HCT116 (cell line): ENCODE measurements around the gene PITRM1. TPM values are rescaled to one million over a fixed set of nuclear protein-coding genes. Genes with fewer than 3 reads are reported as not detected.
A peak's percentile ranks its signal among the peaks of the same experiment; 100 is the strongest.
"Not testable (repeated sequence)": the region's sequence is repeated elsewhere in the genome, so short reads cannot be mapped to it uniquely, and the experiment has no call there.

ENCODE experiments used
- ATAC-seq: fragments of 200-7000 bp; cut with Tn5 transposase; 2 replicates; pipeline ENCODE4 v1.9.1; 2020; ENCODE audit warnings: mild to moderate bottlenecking, moderate library complexity
- BruUV-seq: library from RNA; stranded (reverse); fragments of 400-500 nt; replicated peaks from 2 replicates; lab custom pipeline; 2021; lab: Mats Ljungman, UMichigan
- CTCF ChIA-PET: fragments of 300-600 bp; sonication (Branson Sonifier 250); formaldehyde crosslinking; loops from one replicate; lab custom pipeline; 2021; ENCODE audit warnings: antibody characterized with exemption; lab: Charles Lee
- POLR2A ChIA-PET: fragments of 300-600, 350-600 bp; sonication (Branson Sonifier 250); formaldehyde crosslinking; loops from one replicate; lab custom pipeline; 2021; ENCODE audit warnings: antibody characterized with exemption; lab: Charles Lee
- RAD21 ChIA-PET, 2 experiments: fragments of 300-600 bp; sonication (Branson Sonifier 250); formaldehyde crosslinking; loops; one replicate each; lab custom pipeline; 2023; ENCODE audit warnings: low total read pairs in 2 of 2; ENCODE audit not compliant: uncharacterized antibody in 2 of 2, unreplicated experiment in 2 of 2, low non-redundant PET in 1 of 2; lab: Charles Lee
- DNase-seq: peaks from one replicate; pipeline ENCODE4 v3.0.0-alpha.2; 2010; ENCODE audit warnings: low read depth, low spot score
- H2AFZ ChIP-seq: fragments of 200-600 bp; shearing (Covaris generic), sonication (generic); 2 replicates; pipeline ENCODE4 v1.6.1; 2017; ENCODE audit warnings: low read depth, mixed run types, mixed read lengths, antibody characterized with exemption, low read length; ENCODE audit not compliant: poor library complexity, severe bottlenecking
- H3K27ac ChIP-seq: 2 replicates; pipeline ENCODE4 v1.5.1; 2012; ENCODE audit warnings: low read depth, low read length
- H3K27me3 ChIP-seq: fragments of 200-600 bp; sonication (generic); 2 replicates; pipeline ENCODE4 v1.6.1; 2016; ENCODE audit warnings: mixed run types, low read length, mixed read lengths; ENCODE audit not compliant: insufficient read depth
- H3K36me3 ChIP-seq, 2 experiments: fragments of 200-500 bp in 1 of 2; fragments of 200-600 bp in 1 of 2; sonication (Bioruptor generic) in 1 of 2; sonication (generic) in 1 of 2; 2 replicates each; pipeline versions ENCODE4 v1.5.1 to v1.6.1; 2014 to 2016; ENCODE audit warnings: low read length in 2 of 2, inconsistent platforms in 1 of 2, mixed read lengths in 1 of 2, mixed run types in 1 of 2; ENCODE audit not compliant: insufficient read depth in 2 of 2, control insufficient read depth in 1 of 2
- H3K4me1 ChIP-seq, 2 experiments: fragments of 200-600 bp in 1 of 2; sonication (generic) in 1 of 2; 2 replicates each; pipeline versions ENCODE4 v1.5.1 to v1.6.1; 2012 to 2017; ENCODE audit warnings: low read length in 2 of 2, inconsistent platforms in 1 of 2, mild to moderate bottlenecking in 1 of 2, mixed read lengths in 1 of 2, mixed run types in 1 of 2, moderate library complexity in 1 of 2; ENCODE audit not compliant: insufficient read depth in 2 of 2, control insufficient read depth in 1 of 2
- H3K4me2 ChIP-seq: fragments of 200-600 bp; sonication (generic); 2 replicates; pipeline ENCODE4 v1.6.1; 2017; ENCODE audit warnings: mixed run types, low read length, mixed read lengths
- H3K4me3 ChIP-seq, 2 experiments: fragments of 200-600 bp in 1 of 2; sonication (generic) in 1 of 2; replicated peaks in 1 of 2; 2 replicates each; pipeline ENCODE4 v1.5.1; 2011 to 2016; ENCODE audit warnings: low read length in 2 of 2, control low read depth in 1 of 2, low read depth in 1 of 2, mild to moderate bottlenecking in 1 of 2, mixed read lengths in 1 of 2, mixed run types in 1 of 2
- H3K79me2 ChIP-seq: fragments of 200-600 bp; sonication (generic); 2 replicates; pipeline ENCODE4 v1.6.1; 2017; ENCODE audit warnings: mild to moderate bottlenecking, mixed run types, low read length, moderate library complexity, mixed read lengths; ENCODE audit not compliant: insufficient read depth
- H3K9ac ChIP-seq: fragments of 200-600 bp; sonication (generic); 2 replicates; pipeline ENCODE4 v1.6.1; 2016; ENCODE audit warnings: low read length, mixed read lengths
- H3K9me2 ChIP-seq: fragments of 200-600 bp; sonication (generic), shearing (Covaris generic); 2 replicates; pipeline ENCODE4 v1.6.1; 2017; ENCODE audit warnings: mixed run types, mild to moderate bottlenecking, moderate library complexity; ENCODE audit not compliant: insufficient read depth
- H3K9me3 ChIP-seq, 2 experiments: fragments of 200-500 bp in 1 of 2; fragments of 200-600 bp in 1 of 2; sonication (Bioruptor generic) in 1 of 2; sonication (generic) in 1 of 2; 2 replicates each; pipeline ENCODE4 v1.6.1; 2014 to 2017; ENCODE audit warnings: low read length in 2 of 2, mixed read lengths in 2 of 2, inconsistent platforms in 1 of 2, low read depth in 1 of 2, mild to moderate bottlenecking in 1 of 2, mixed run types in 1 of 2, moderate library complexity in 1 of 2; ENCODE audit not compliant: control insufficient read depth in 1 of 2, insufficient read depth in 1 of 2
- H4K20me1 ChIP-seq: fragments of 200-600 bp; sonication (generic), shearing (Covaris generic); 2 replicates; pipeline ENCODE4 v1.6.1; 2017; ENCODE audit warnings: mixed run types, mild to moderate bottlenecking, moderate library complexity; ENCODE audit not compliant: insufficient read depth
- EZH2 ChIP-seq: fragments of 200-600 bp; sonication (generic); IDR thresholded peaks from 2 replicates; pipeline ENCODE4 v1.6.1; 2017; ENCODE audit warnings: antibody characterized with exemption, mixed run types
- JUND ChIP-seq: IDR thresholded peaks from 2 replicates; pipeline ENCODE4 v1.6.1; 2012
- POLR2AphosphoS5 ChIP-seq: IDR thresholded peaks from 2 replicates; pipeline ENCODE4 v1.6.1; 2011; ENCODE audit warnings: mild to moderate bottlenecking, low read depth, low read length, moderate library complexity
- SIN3A ChIP-seq: IDR thresholded peaks from 2 replicates; pipeline ENCODE4 v1.6.1; 2012; ENCODE audit warnings: low read depth
- YY1 ChIP-seq: IDR thresholded peaks from 2 replicates; pipeline ENCODE4 v1.6.1; 2011; ENCODE audit warnings: low read length, low read depth, moderate library complexity, mild to moderate bottlenecking; ENCODE audit not compliant: insufficient replicate concordance; ENCODE audit errors: extremely low read depth
- intact Hi-C: fragments of 100-400 bp; cut with micrococcal nuclease; formaldehyde crosslinking; loops from 2 replicates; pipeline ENCODE4 v1.10.0; 2022
- total RNA-seq: library from RNA; stranded (reverse); gene quantifications from one replicate; pipeline ENCODE4 v1.2.1, GENCODE V29; 2021; ENCODE audit not compliant: unreplicated experiment
- TF ChIP-seq, protein P1 (sequence below): IDR thresholded peaks from 2 replicates; pipeline ENCODE4 v1.6.1; 2011; ENCODE audit warnings: mild to moderate bottlenecking, low read length, moderate library complexity; ENCODE audit not compliant: insufficient replicate concordance; ENCODE audit errors: extremely low read depth

Gene PITRM1
- total RNA-seq, 1 experiment from 2014 or later = 59.5 TPM

DNA sequence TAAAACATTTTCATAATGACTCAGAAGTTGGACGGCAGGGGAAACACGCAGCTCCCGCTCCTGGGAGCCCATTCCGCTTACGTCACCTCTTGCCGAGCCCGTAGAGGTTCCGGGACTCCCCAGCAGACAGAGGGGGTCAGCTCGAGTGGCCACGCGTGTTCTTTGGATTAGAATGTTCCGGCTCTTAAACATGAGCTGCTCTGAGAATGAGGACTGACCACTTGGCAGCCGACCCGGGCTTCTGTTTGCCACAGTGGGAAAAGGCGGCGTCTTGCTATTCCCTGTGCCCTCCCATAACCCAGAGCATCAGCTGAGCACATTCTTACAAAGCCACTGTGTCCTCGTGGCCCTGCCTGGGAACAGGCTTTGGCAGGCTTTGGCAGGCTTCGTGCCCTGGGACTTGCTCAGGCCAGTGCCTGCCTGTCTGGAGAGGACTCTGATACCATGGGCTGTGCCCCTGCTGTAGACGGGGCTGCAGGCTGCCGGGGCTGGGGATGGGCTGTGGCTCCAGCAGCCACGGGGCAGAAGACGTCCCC, 65.1 kb downstream of the PITRM1 start:
- no peaks in the 10 kb centered on the region for H4K20me1 ChIP-seq
- no peaks in the 10 kb centered on the region for H3K27me3 ChIP-seq
- POLR2A ChIA-PET = no interaction called here
- BruUV-seq = no TSS peak
- H3K4me2 ChIP-seq = no peak overlapping the region
- no peaks in the 10 kb centered on the region for H3K4me1 ChIP-seq
- DNase-seq = no peak
- no peak overlapping the region for H2AFZ ChIP-seq
- TF ChIP-seq JUND = no peak
- H3K27ac ChIP-seq = no peak overlapping the region
- no peaks in the 10 kb centered on the region for H3K9me3 ChIP-seq
- H3K9me2 ChIP-seq = no peaks in the 10 kb centered on the region
- no peak for ATAC-seq
- peaks cover 53% of the 10 kb centered on the region for H3K79me2 ChIP-seq
- no peak overlapping the region for H3K4me3 ChIP-seq
- RAD21 ChIA-PET = no interaction called here
- no peak overlapping the region for H3K9ac ChIP-seq
- H3K36me3 ChIP-seq = peaks cover 64 to 78% of the 10 kb centered on the region in 2 experiments
- intact Hi-C loops = no loop called here
- CTCF ChIA-PET = no interaction called here

DNA sequence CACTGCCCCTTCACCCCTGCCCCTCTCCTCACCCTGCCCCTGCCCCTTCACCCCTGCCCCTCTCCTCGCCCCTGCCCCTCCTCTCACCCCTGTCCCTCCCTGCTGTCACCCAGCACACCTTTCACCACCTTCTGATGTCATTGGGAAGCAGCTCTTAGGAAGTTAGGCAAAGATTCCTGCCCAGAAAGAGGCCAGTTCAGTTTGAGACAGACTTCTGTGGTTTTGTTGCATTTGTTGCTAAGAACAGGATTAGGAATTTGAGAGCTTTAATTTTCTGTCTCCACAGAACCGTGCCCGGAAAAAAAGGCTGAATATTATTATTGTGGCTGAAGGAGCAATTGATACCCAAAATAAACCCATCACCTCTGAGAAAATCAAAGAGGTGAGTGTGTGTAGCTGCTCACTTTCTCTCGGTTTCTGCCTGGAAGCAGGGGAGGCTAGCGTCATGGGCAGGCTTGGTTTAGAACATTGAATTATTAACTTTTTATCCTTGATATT, 65.6 kb downstream of the PITRM1 start:
- TF ChIP-seq POLR2AphosphoS5 (no peak), YY1 (no peak), EZH2 (no peak), SIN3A (no peak)
- TF ChIP-seq, protein P1, sequence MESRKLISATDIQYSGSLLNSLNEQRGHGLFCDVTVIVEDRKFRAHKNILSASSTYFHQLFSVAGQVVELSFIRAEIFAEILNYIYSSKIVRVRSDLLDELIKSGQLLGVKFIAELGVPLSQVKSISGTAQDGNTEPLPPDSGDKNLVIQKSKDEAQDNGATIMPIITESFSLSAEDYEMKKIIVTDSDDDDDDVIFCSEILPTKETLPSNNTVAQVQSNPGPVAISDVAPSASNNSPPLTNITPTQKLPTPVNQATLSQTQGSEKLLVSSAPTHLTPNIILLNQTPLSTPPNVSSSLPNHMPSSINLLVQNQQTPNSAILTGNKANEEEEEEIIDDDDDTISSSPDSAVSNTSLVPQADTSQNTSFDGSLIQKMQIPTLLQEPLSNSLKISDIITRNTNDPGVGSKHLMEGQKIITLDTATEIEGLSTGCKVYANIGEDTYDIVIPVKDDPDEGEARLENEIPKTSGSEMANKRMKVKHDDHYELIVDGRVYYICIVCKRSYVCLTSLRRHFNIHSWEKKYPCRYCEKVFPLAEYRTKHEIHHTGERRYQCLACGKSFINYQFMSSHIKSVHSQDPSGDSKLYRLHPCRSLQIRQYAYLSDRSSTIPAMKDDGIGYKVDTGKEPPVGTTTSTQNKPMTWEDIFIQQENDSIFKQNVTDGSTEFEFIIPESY = no peak
- ChIA-PET CTCF (no interaction called here), POLR2A (no interaction called here), RAD21 (no interaction called here)
- intact Hi-C loops = no loop called here
- no peak overlapping the region for H3K27ac ChIP-seq
- H3K9ac ChIP-seq = no peak overlapping the region
- no peak for DNase-seq
- H3K36me3 ChIP-seq = peaks cover 60 to 74% of the 10 kb centered on the region in 2 experiments
- H3K27me3 ChIP-seq = no peaks in the 10 kb centered on the region
- no peak for ATAC-seq
- H2AFZ ChIP-seq = no peak overlapping the region
- no peak overlapping the region for H3K4me2 ChIP-seq
- H3K79me2 ChIP-seq = peaks cover 51% of the 10 kb centered on the region
- H3K4me3 ChIP-seq = no peak overlapping the region
- no peaks in the 10 kb centered on the region for H3K4me1 ChIP-seq
- no TSS peak for BruUV-seq
- no peaks in the 10 kb centered on the region for H4K20me1 ChIP-seq
- no peaks in the 10 kb centered on the region for H3K9me2 ChIP-seq
- no peaks in the 10 kb centered on the region for H3K9me3 ChIP-seq

DNA sequence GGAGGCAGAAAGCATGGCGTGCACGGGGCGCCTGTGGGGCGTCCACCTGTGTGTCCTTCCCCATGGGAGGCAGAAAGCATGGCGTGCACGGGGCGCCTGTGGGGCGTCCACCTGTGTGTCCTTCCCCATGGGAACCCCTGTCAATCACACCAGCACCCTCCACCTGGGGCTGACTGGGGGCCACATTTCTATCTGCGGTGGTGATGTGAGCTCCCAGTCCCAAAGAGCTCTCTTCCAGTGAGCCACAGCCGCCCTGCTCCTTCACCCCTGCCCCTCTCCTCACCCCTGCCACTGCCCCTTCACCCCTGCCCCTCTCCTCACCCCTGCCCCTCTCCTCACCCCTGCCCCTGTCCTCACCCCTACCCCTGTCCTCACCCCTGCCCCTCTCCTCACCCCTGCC, 66.3 kb downstream of the PITRM1 start:
- H2AFZ ChIP-seq, CTCF ChIA-PET, DNase-seq, RAD21 ChIA-PET, H3K9me3 ChIP-seq, H3K9me2 ChIP-seq, H3K27me3 ChIP-seq, intact Hi-C loops, H3K4me3 ChIP-seq, H3K4me2 ChIP-seq, H3K4me1 ChIP-seq, H3K27ac ChIP-seq, H4K20me1 ChIP-seq, BruUV-seq, H3K9ac ChIP-seq, POLR2A ChIA-PET: not testable (repeated sequence)
- ATAC-seq = peak; percentile 28; the same call in 1 of the 2 replicates
- peaks cover 54% of the 10 kb centered on the region for H3K79me2 ChIP-seq
- H3K36me3 ChIP-seq = peaks cover 60 to 72% of the 10 kb centered on the region in 2 experiments
